ENCODE measurements around the gene ATOH8. TPM values are rescaled to one million over a fixed set of nuclear protein-coding genes. Genes with fewer than 3 reads are reported as not detected.

Gene ATOH8
- total RNA-seq, 1 donor from 2014 or later, result 3.0 TPM

GRCh38 chr2:85786865-85787264 is 33.1 kb downstream of the ATOH8 start:
- no peak for DNase-seq

GRCh38 chr2:85787282-85787980 is 33.6 kb downstream of the ATOH8 start:
- no peak for DNase-seq

- DNase-seq, result no peak
Measured at GRCh38 chr2:85787981-85788340, 34.2 kb downstream of the ATOH8 start.

GRCh38 chr2:85788603-85789002 is 34.8 kb downstream of the ATOH8 start:
- DNase-seq, result no peak

- DNase-seq, result no peak
Measured at GRCh38 chr2:85789271-85789670, 35.5 kb downstream of the ATOH8 start.

DNA sequence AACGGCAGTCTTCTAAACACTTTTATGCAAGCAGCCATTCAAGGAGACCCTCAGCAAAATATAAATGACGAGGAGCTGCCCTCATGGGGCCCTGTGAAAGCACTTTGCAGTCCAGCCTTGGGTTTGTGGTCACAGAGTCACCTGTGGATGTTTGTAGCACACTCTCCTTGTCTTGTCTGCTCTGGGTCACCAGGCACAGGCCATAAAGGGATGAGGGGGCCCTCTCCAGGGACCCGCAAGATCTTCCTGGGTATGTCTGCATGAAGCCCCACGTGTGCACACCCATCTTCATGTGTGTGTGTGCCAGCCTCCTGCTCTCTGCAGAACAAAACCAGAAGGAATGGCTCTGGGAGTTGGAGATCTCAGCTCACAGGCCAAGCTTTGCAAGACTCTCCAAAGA is 36.2 kb downstream of the ATOH8 start:
- DNase-seq, result no peak

- DNase-seq, result no peak
Measured at GRCh38 chr2:85790499-85791188, 36.9 kb downstream of the ATOH8 start.

- no peak for DNase-seq
Measured at GRCh38 chr2:85791704-85792565, 38.1 kb downstream of the ATOH8 start.

- DNase-seq, result no peak
Measured at GRCh38 chr2:85792783-85793441, 39.1 kb downstream of the ATOH8 start.

- DNase-seq, result no peak
Measured at GRCh38 chr2:85793584-85793983, 39.8 kb downstream of the ATOH8 start.

- no peak for DNase-seq
Measured at GRCh38 chr2:85794038-85794441, 40.2 kb downstream of the ATOH8 start.

DNA sequence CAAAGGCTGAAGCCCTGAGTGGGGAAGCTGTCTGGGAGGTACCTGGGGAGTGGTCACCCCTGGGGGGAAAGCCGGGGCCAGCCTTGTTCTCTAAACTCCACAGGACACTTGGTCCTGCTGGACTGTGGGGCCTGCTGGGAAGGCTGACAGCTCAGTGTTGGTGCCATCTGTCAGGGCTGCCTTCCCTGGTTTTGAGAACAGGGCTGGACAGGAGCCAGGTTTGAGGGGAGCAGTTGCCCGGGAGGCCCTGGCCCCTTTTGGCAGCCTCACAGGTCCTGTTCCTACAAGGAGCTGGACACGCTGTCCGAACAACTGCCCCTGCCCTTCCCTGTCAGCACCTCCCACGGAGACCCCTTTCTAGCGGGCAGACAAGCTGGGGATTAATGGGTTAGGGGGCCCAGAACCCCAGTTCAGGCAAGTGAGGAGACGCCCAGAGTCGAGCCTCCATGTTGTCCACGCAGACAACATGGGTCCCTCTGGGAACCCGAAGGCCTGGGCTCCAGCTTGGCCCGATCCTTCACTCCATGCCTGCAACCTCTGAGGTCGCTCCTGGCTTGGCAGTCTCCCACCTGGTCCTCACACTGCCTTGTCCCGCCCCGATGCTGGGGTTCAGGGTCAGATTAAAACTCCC is 40.8 kb downstream of the ATOH8 start:
- DNase-seq, result no peak

GRCh38 chr2:85795331-85796045 is 41.7 kb downstream of the ATOH8 start:
- DNase-seq, result no peak

DNA sequence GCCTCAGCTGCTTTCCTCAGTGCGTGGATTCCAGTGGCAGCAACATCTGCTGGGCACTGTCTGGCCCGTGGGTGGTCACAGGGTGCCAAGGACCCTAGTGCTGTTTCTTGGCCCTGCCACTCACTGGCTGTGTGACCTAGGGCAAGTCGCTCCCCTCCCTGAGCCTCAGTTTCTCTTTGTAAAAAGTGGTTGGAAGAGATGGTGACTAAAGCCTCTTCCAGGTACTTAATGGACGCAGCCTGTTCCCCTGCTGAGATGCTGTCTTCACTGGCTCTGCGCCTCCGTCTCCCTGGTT is 42.2 kb downstream of the ATOH8 start:
- DNase-seq, result no peak

- peak; percentile 43 for DNase-seq
Measured at GRCh38 chr2:85796341-85797262, 42.8 kb downstream of the ATOH8 start.

- DNase-seq, result no peak
Measured at GRCh38 chr2:85797263-85797660, 43.5 kb downstream of the ATOH8 start.

DNA sequence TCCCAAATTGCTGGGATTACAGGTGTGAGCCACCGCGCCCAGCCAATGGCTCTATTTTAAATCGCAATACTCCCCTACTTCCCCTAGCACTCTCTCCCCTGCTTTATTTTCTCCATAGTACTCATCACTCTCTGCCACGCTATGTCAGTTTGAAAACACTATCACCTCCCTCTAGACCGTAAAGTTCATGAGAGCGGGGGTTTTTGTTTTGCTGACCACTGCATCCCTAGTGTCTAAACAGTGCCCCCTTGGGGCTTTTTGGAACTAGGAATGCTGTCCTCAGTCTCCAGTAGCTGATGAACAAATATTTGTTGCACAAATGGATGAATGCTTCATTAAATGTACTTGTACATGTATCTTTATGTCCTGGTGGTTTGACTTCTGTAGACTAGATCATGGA is 44.1 kb downstream of the ATOH8 start:
- no peak for DNase-seq

GRCh38 chr2:85799215-85799956 is 45.6 kb downstream of the ATOH8 start:
- no peak for DNase-seq

DNA sequence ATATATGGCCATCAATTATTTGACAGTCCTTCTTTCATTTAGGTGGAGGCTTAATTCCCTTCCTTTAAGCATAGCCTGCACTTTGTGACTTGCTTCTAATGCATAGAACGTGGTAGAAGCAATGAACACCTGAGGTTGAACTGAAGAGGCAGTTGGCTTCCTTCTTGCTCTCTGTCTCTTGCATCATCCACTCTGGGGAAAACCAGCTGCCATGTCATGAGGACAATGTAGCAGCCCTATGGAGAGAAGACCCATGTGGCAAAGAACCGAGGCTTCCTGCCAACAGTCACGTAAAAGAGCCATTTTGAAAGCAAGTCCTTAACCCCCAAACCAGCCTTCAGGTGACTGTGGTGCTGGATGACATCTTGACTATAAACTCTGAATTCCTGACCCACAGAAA is 46.8 kb downstream of the ATOH8 start:
- DNase-seq, result no peak

- no peak for DNase-seq
Measured at GRCh38 chr2:85801871-85802270, 48.1 kb downstream of the ATOH8 start.
